ENCODE measurements around the gene CAMK2A. TPM values are rescaled to one million over a fixed set of nuclear protein-coding genes. Genes with fewer than 3 reads are reported as not detected.
A peak's percentile ranks its signal among the peaks of the same experiment; 100 is the strongest.

The CAMK2A gene
- polyA plus RNA-seq, 1 of the 3 experiments (the other 2 are of a cell fraction): 0.10 TPM

- no peak for TF ChIP-seq NFIC (IDR thresholded peaks at IDR 0.05; ENCODE audit: borderline replicate concordance)
- TF ChIP-seq POLR2AphosphoS5 (IDR thresholded peaks at IDR 0.05; ENCODE audit: low read depth, low read length): no peak
- no peak for TF ChIP-seq GABPA (IDR thresholded peaks at IDR 0.05; ENCODE audit: low read depth)
- TF ChIP-seq TCF12 (IDR thresholded peaks at IDR 0.05): no peak
These were observed 20.3 kb upstream of the CAMK2A start (continued) for GRCh38 chr5:150309886-150310239.

- POLR2A ChIA-PET: interaction anchor here (0.6 kb wide), 1 partner anchor 13 kb away, joined by 3 read pairs; no protein-coding TSS in a partner anchor
- H3F3A ChIP-seq (replicated peaks; ENCODE audit: insufficient read depth): peaks cover 3% of the 10 kb centered on the region
- DNase-seq: peak; percentile 69
- H3K9me2 ChIP-seq: no peaks in the 10 kb centered on the region
- no peaks in the 10 kb centered on the region for H3K9me3 ChIP-seq
- H2AFZ ChIP-seq (ENCODE audit: low read depth): no peak overlapping the region
- H3K79me2 ChIP-seq (ENCODE audit: insufficient read depth): no peaks in the 10 kb centered on the region
- no peaks in the 10 kb centered on the region for H3K27me3 ChIP-seq (ENCODE audit: insufficient read depth)
- H3K27ac ChIP-seq (ENCODE audit: low read depth in 2 of 2, low read length in 1 of 2): no peak overlapping the region
- no peaks in the 10 kb centered on the region for H4K20me1 ChIP-seq (ENCODE audit: insufficient read depth)
- TF ChIP-seq, protein P1, sequence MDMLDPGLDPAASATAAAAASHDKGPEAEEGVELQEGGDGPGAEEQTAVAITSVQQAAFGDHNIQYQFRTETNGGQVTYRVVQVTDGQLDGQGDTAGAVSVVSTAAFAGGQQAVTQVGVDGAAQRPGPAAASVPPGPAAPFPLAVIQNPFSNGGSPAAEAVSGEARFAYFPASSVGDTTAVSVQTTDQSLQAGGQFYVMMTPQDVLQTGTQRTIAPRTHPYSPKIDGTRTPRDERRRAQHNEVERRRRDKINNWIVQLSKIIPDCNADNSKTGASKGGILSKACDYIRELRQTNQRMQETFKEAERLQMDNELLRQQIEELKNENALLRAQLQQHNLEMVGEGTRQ (IDR thresholded peaks at IDR 0.05; ENCODE audit: borderline replicate concordance, low read depth, low read length): no peak
- TF ChIP-seq, protein P2, sequence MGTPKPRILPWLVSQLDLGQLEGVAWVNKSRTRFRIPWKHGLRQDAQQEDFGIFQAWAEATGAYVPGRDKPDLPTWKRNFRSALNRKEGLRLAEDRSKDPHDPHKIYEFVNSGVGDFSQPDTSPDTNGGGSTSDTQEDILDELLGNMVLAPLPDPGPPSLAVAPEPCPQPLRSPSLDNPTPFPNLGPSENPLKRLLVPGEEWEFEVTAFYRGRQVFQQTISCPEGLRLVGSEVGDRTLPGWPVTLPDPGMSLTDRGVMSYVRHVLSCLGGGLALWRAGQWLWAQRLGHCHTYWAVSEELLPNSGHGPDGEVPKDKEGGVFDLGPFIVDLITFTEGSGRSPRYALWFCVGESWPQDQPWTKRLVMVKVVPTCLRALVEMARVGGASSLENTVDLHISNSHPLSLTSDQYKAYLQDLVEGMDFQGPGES (IDR thresholded peaks at IDR 0.05; ENCODE audit: low read depth, low read length): no peak
- TF ChIP-seq MXI1 (IDR thresholded peaks at IDR 0.05; ENCODE audit: low read depth, low read length) (no peak), NFIC (IDR thresholded peaks at IDR 0.05; ENCODE audit: borderline replicate concordance) (no peak), RFX5 (IDR thresholded peaks at IDR 0.05; ENCODE audit: low read length) (no peak), GATA2 (CRISPR knock-in tag; IDR thresholded peaks at IDR 0.05) (no peak), YY1 (IDR thresholded peaks at IDR 0.05; ENCODE audit: low read depth) (no peak), SIN3A (IDR thresholded peaks at IDR 0.05; ENCODE audit: borderline replicate concordance, low read depth, low read length) (no peak), NRF1 (IDR thresholded peaks at IDR 0.05; ENCODE audit: low read depth, low read length) (no peak), SMC3 (IDR thresholded peaks at IDR 0.05; ENCODE audit: low read depth, low read length) (no peak)
- TF ChIP-seq, protein P3, sequence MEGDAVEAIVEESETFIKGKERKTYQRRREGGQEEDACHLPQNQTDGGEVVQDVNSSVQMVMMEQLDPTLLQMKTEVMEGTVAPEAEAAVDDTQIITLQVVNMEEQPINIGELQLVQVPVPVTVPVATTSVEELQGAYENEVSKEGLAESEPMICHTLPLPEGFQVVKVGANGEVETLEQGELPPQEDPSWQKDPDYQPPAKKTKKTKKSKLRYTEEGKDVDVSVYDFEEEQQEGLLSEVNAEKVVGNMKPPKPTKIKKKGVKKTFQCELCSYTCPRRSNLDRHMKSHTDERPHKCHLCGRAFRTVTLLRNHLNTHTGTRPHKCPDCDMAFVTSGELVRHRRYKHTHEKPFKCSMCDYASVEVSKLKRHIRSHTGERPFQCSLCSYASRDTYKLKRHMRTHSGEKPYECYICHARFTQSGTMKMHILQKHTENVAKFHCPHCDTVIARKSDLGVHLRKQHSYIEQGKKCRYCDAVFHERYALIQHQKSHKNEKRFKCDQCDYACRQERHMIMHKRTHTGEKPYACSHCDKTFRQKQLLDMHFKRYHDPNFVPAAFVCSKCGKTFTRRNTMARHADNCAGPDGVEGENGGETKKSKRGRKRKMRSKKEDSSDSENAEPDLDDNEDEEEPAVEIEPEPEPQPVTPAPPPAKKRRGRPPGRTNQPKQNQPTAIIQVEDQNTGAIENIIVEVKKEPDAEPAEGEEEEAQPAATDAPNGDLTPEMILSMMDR (IDR thresholded peaks at IDR 0.05): no peak
- TF ChIP-seq, protein P4, sequence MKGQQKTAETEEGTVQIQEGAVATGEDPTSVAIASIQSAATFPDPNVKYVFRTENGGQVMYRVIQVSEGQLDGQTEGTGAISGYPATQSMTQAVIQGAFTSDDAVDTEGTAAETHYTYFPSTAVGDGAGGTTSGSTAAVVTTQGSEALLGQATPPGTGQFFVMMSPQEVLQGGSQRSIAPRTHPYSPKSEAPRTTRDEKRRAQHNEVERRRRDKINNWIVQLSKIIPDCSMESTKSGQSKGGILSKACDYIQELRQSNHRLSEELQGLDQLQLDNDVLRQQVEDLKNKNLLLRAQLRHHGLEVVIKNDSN (IDR thresholded peaks at IDR 0.05; ENCODE audit: borderline replicate concordance, low read depth): no peak
- H3K36me3 ChIP-seq (replicated peaks in 1 of 2; ENCODE audit: control insufficient read depth in 1 of 2, insufficient read depth in 2 of 2, low read length in 1 of 2): no peaks in the 10 kb centered on the region
- no peak overlapping the region for H3K4me2 ChIP-seq
- 93% methylated on average over 6 of the region's 7 CpGs for WGBS (ENCODE audit: low lambda C conversion rate)
- H3K9ac ChIP-seq: no peak overlapping the region
- peaks cover 17 to 22% of the 10 kb centered on the region in 2 experiments; a peak in 2 of 4 replicates for H3K4me1 ChIP-seq (ENCODE audit: control insufficient read depth in 1 of 2, insufficient read depth in 2 of 2, low read depth in 1 of 2, low read length in 1 of 2)
- CTCF ChIA-PET: interaction anchor here (1.8 kb wide), 1 partner anchor 9 kb away, joined by 4 read pairs; no protein-coding TSS in a partner anchor
- no peak overlapping the region for H3K4me3 ChIP-seq (ENCODE audit: low read depth in 2 of 2, low read length in 1 of 2)
These were observed 19.7 kb upstream of the CAMK2A start for GRCh38 chr5:150309101-150309885.
